Upper lobe of left lung (tissue), 6 donors: ENCODE measurements around the gene PRKRA. TPM values are rescaled to one million over a fixed set of nuclear protein-coding genes. Genes with fewer than 3 reads are reported as not detected.

ENCODE experiments used
- ATAC-seq, 2 donors: fragments of 200-7000 bp; cut with Tn5 transposase; one replicate each; pipeline ENCODE4 v1.9.1; 2022; ENCODE audit warnings: mild to moderate bottlenecking in 2 of 2, moderate library complexity in 2 of 2; ENCODE audit not compliant: low FRiP score in 2 of 2
- DNase-seq, 2 donors: peaks; one replicate each; pipeline ENCODE4 v3.0.0-alpha.2; 2019 to 2020
- H3K27ac ChIP-seq, 4 donors: fragments of 200-600 bp; sonication (generic); one replicate each; pipeline ENCODE4 v1.5.1; 2016 to 2019
- H3K27me3 ChIP-seq, 4 donors: fragments of 200-600 bp; sonication (generic); one replicate each; pipeline ENCODE4 v1.5.1; 2017 to 2019
- H3K36me3 ChIP-seq, 4 donors: fragments of 200-600 bp; sonication (generic); one replicate each; pipeline ENCODE4 v1.5.1; 2016 to 2019
- H3K4me1 ChIP-seq, 4 donors: fragments of 200-600 bp; sonication (generic); one replicate each; pipeline ENCODE4 v1.5.1; 2018 to 2019
- H3K4me3 ChIP-seq, 4 donors: fragments of 200-600 bp; sonication (generic); one replicate each; pipeline ENCODE4 v1.5.1; 2017 to 2019; ENCODE audit warnings: mild to moderate bottlenecking in 2 of 4, moderate library complexity in 1 of 4
- H3K9me3 ChIP-seq, 4 donors: fragments of 200-600 bp; sonication (generic); one replicate each; pipeline ENCODE4 v1.5.1; 2018 to 2019
- CTCF ChIP-seq, 6 experiments: fragments of 450-650 bp in 4 of 6; fragments of 200-600 bp in 2 of 6; sonication (generic) in 2 of 6; IDR thresholded peaks; one replicate each; pipeline ENCODE4 v1.5.1; 2016 to 2019; ENCODE audit warnings: antibody characterized with exemption in 6 of 6
- EP300 ChIP-seq, 4 donors: sonication (generic); formaldehyde crosslinking; IDR thresholded peaks; one replicate each; pipeline ENCODE4 v1.5.1; 2017; ENCODE audit warnings: antibody characterized with exemption in 4 of 4, control low read depth in 2 of 4
- POLR2A ChIP-seq, 4 donors: fragments of 450-650 bp; IDR thresholded peaks; one replicate each; pipeline ENCODE4 v1.5.1; 2016 to 2017; ENCODE audit warnings: antibody characterized with exemption in 4 of 4, mild to moderate bottlenecking in 2 of 4
- POLR2AphosphoS5 ChIP-seq, 2 donors: sonication (generic); formaldehyde crosslinking; IDR thresholded peaks; one replicate each; pipeline ENCODE4 v1.5.1; 2017; ENCODE audit warnings: antibody characterized with exemption in 2 of 2
- WGBS, 2 donors: methylation state at CpG; one replicate each; pipeline ENCODE4 v1.1.5; 2017 to 2018; 5-methylcytosine and 5-hydroxymethylcytosine counted together
- total RNA-seq, 6 donors: library from RNA; depleted of rRNA in 4 of 6; stranded (reverse); fragments of >200 nt in 4 of 6; gene quantifications; one replicate each; pipeline versions ENCODE4 v1.1.0 to v1.2.1, GENCODE V29; 2016 to 2021
- donor health status: DM: no; HTN: no; CAD: no; lungs with moderate emphysema.
- donor health status: DM: no; HTN: yes; CAD: no; lungs with severe emphysema.

The PRKRA gene
- total RNA-seq, 6 donors from 2014 or later, result 31.4 to 64.0 (median 40.9) TPM

- TF ChIP-seq EP300 (IDR thresholded peaks at IDR 0.05) (no peak), POLR2A (IDR thresholded peaks at IDR 0.05) (no peak), CTCF (IDR thresholded peaks at IDR 0.05) (no peak), POLR2AphosphoS5 (IDR thresholded peaks at IDR 0.05) (no peak)
Measured at GRCh38 chr2:178395941-178396570, 54.9 kb downstream of the PRKRA start.

GRCh38 chr2:178395295-178395694, 55.7 kb downstream of the PRKRA start:
- ATAC-seq, result no peak
- 89 to 100% methylated on average over 2 of the region's 2 CpGs for WGBS, 2 donors

More at GRCh38 chr2:178395941-178396570, 54.9 kb downstream of the PRKRA start:
- Histone ChIP-seq H3K27ac (no peak overlapping the region), H3K4me3 (no peak overlapping the region), H3K4me1 (no peaks in the 10 kb centered on the region), H3K36me3 (no peaks in the 10 kb centered on the region), H3K27me3 (no peaks in the 10 kb centered on the region), H3K9me3 (no peaks in the 10 kb centered on the region)
- 87 to 89% methylated on average over 8 of the region's 8 CpGs for WGBS, 2 donors
- ATAC-seq, result no peak
- DNase-seq, result no peak

GRCh38 chr2:178394859-178395258, 56.1 kb downstream of the PRKRA start:
- Histone ChIP-seq H3K4me1 (no peaks in the 10 kb centered on the region), H3K27ac (no peak overlapping the region), H3K9me3 (no peaks in the 10 kb centered on the region), H3K4me3 (no peak overlapping the region), H3K36me3 (no peaks in the 10 kb centered on the region), H3K27me3 (no peaks in the 10 kb centered on the region)
- TF ChIP-seq EP300 (IDR thresholded peaks at IDR 0.05) (no peak), POLR2AphosphoS5 (IDR thresholded peaks at IDR 0.05) (no peak), CTCF (IDR thresholded peaks at IDR 0.05) (no peak), POLR2A (IDR thresholded peaks at IDR 0.05) (no peak)
- ATAC-seq (no peak), DNase-seq (no peak)

More at GRCh38 chr2:178395295-178395694, 55.7 kb downstream of the PRKRA start:
- Histone ChIP-seq H3K9me3 (no peaks in the 10 kb centered on the region), H3K27ac (no peak overlapping the region), H3K36me3 (no peaks in the 10 kb centered on the region), H3K27me3 (no peaks in the 10 kb centered on the region), H3K4me3 (no peak overlapping the region), H3K4me1 (no peaks in the 10 kb centered on the region)
- TF ChIP-seq POLR2A (IDR thresholded peaks at IDR 0.05) (no peak), POLR2AphosphoS5 (IDR thresholded peaks at IDR 0.05) (no peak), EP300 (IDR thresholded peaks at IDR 0.05) (no peak), CTCF (IDR thresholded peaks at IDR 0.05) (no peak)
- DNase-seq, result no peak

- Histone ChIP-seq H3K27ac (no peak overlapping the region), H3K4me3 (no peak overlapping the region), H3K36me3 (peaks cover 0 to 3% (median 0%) of the 10 kb centered on the region in 4 donors), H3K27me3 (no peaks in the 10 kb centered on the region), H3K4me1 (no peaks in the 10 kb centered on the region), H3K9me3 (no peaks in the 10 kb centered on the region)
- TF ChIP-seq CTCF (IDR thresholded peaks at IDR 0.05) (no peak), POLR2A (IDR thresholded peaks at IDR 0.05) (no peak), EP300 (IDR thresholded peaks at IDR 0.05) (no peak), POLR2AphosphoS5 (IDR thresholded peaks at IDR 0.05) (no peak)
- DNase-seq, result no peak
- 89 to 93% methylated on average over 3 of the region's 3 CpGs for WGBS, 2 donors
- no peak for ATAC-seq
Measured at GRCh38 chr2:178392215-178392614, 58.8 kb downstream of the PRKRA start.

GRCh38 chr2:178391701-178392100, 59.3 kb downstream of the PRKRA start:
- DNase-seq (no peak), ATAC-seq (no peak)
- no peaks in the 10 kb centered on the region for H3K9me3 ChIP-seq
- TF ChIP-seq POLR2A (IDR thresholded peaks at IDR 0.05) (no peak), POLR2AphosphoS5 (IDR thresholded peaks at IDR 0.05) (no peak), CTCF (IDR thresholded peaks at IDR 0.05) (no peak), EP300 (IDR thresholded peaks at IDR 0.05) (no peak)
- H3K27me3 ChIP-seq, result no peaks in the 10 kb centered on the region
- H3K4me3 ChIP-seq, result no peak overlapping the region
- H3K27ac ChIP-seq, result no peak overlapping the region
- whole genome bisulfite sequencing, 2 donors, result 66 to 68% methylated on average over 4 of the region's 4 CpGs
- H3K36me3 ChIP-seq, result peaks cover 0 to 3% (median 0%) of the 10 kb centered on the region in 4 donors
- no peaks in the 10 kb centered on the region for H3K4me1 ChIP-seq
